Spleen (tissue), 11 donors: ENCODE results near the gene NIPAL3. TPM values are rescaled to one million over a fixed set of nuclear protein-coding genes. Genes with fewer than 3 reads are reported as not detected.

Source experiments
- DNase-seq: peaks from one replicate; pipeline ENCODE4 v3.0.0-alpha.2; 2020
- H3K27ac ChIP-seq, 8 donors: fragments of 200-600 bp; sonication (generic) in 7 of 8; 1 replicate in 4 of 8; 2 replicates in 4 of 8; pipeline versions ENCODE4 v1.5.0 to v1.8.0; 2016 to 2021; ENCODE audit warnings: inconsistent platforms in 4 of 8, mild to moderate bottlenecking in 4 of 8, moderate library complexity in 1 of 8
- H3K27me3 ChIP-seq, 7 donors: fragments of 200-600 bp; sonication (generic) in 6 of 7; replicated peaks in 1 of 7; 1 replicate in 4 of 7; 2 replicates in 3 of 7; pipeline versions ENCODE4 v1.5.0 to v1.8.0; 2016 to 2021; ENCODE audit warnings: inconsistent platforms in 3 of 7, mild to moderate bottlenecking in 1 of 7
- H3K36me3 ChIP-seq, 6 donors: fragments of 200-600 bp; sonication (generic) in 5 of 6; 1 replicate in 4 of 6; 2 replicates in 2 of 6; pipeline versions ENCODE4 v1.5.0 to v1.8.0; 2016 to 2021; ENCODE audit warnings: inconsistent platforms in 2 of 6
- H3K4me1 ChIP-seq, 6 donors: fragments of 200-600 bp; sonication (generic) in 5 of 6; 1 replicate in 3 of 6; 2 replicates in 3 of 6; pipeline versions ENCODE4 v1.5.0 to v1.8.0; 2016 to 2021; ENCODE audit warnings: inconsistent platforms in 3 of 6
- H3K4me3 ChIP-seq, 8 donors: fragments of 200-600 bp; sonication (generic) in 7 of 8; 1 replicate in 4 of 8; 2 replicates in 4 of 8; pipeline versions ENCODE4 v1.5.0 to v1.8.0; 2016 to 2021; ENCODE audit warnings: inconsistent platforms in 4 of 8, mild to moderate bottlenecking in 4 of 8, moderate library complexity in 2 of 8
- H3K9me3 ChIP-seq, 8 donors: fragments of 200-600 bp; sonication (generic) in 7 of 8; 1 replicate in 4 of 8; 2 replicates in 4 of 8; pipeline versions ENCODE4 v1.5.0 to v1.8.0; 2016 to 2021; ENCODE audit warnings: inconsistent platforms in 4 of 8
- CTCF ChIP-seq, 11 experiments: fragments of 200-600 bp in 7 of 11; fragments of 450-650 bp in 4 of 11; sonication (generic) in 4 of 11; IDR thresholded peaks in 8 of 11; conservative IDR thresholded peaks in 3 of 11; 1 replicate in 7 of 11; 2 replicates in 4 of 11; pipeline versions ENCODE4 v1.4.0 to v1.8.0; 2016 to 2021; ENCODE audit warnings: antibody characterized with exemption in 11 of 11, inconsistent platforms in 4 of 11, mild to moderate bottlenecking in 1 of 11
- POLR2A ChIP-seq, 3 donors: fragments of 450-650 bp; IDR thresholded peaks; one replicate each; pipeline ENCODE4 v1.5.1; 2017; ENCODE audit warnings: antibody characterized with exemption in 3 of 3, mild to moderate bottlenecking in 1 of 3
- POLR2AphosphoS5 ChIP-seq, 3 donors: sonication (generic); formaldehyde crosslinking; IDR thresholded peaks; one replicate each; pipeline ENCODE4 v1.5.1; 2017; ENCODE audit warnings: antibody characterized with exemption in 3 of 3
- WGBS, 5 donors: extraction: QIAGEN DNeasy Blood & Tissue Kit in 3 of 5; methylation state at CpG; one replicate each; pipeline versions ENCODE4 v1.1.5 to v1.1.7; 2013 to 2018; 5-methylcytosine and 5-hydroxymethylcytosine counted together
- intact Hi-C: fragments of 100-400 bp; cut with DNase I; formaldehyde crosslinking; loops from one replicate; pipeline ENCODE4 v1.15.0; 2023; ENCODE audit warnings: low total_unique reads
- polyA plus RNA-seq, 3 donors: library from polyadenylated mRNA; stranded (reverse); fragments of 200-250 nt; gene quantifications; one replicate each; pipeline ENCODE4 v1.2.1, GENCODE V29; 2013
- total RNA-seq, 7 donors: library from RNA; depleted of rRNA in 3 of 7; stranded (reverse); fragments of >200 nt in 3 of 7; fragmentation: NEBNext Ultra II Directional in 4 of 7; extraction: Animal tissue kit (Norgen Biotek cat#: 25700) in 4 of 7; gene quantifications; one replicate each; pipeline versions ENCODE4 v1.1.0 to v1.2.1, GENCODE V29; 2016 to 2021
- donor health status: healthy with polysubstance abuse.
- donor health status: DM: no; HTN: no; CAD: no; lungs with moderate emphysema.
- donor health status: DM: no; HTN: no; CAD: no.
- donor health status: Bipolar disorder and iron deficiency.
- donor health status: healthy.
- donor health status: DM: no; HTN: no; CAD: no.
- donor health status: DM: yes; HTN: yes; CAD: no.

NIPAL3 gene
- total and polyA plus RNA-seq, 10 donors, result 5.3 to 49.2 (median 24.7) TPM

GRCh38 chr1:24412408-24412807 lies 3.2 kb upstream of the NIPAL3 start:
- TF ChIP-seq POLR2A (IDR thresholded peaks at IDR 0.05) (no peak), CTCF (IDR thresholded peaks at IDR 0.05 in 8 of 11, conservative IDR thresholded peaks at IDR 0.05 in 3 of 11) (no peak), POLR2AphosphoS5 (IDR thresholded peaks at IDR 0.05) (no peak)
- WGBS, 5 donors, result 69 to 92% (median 85%) methylated on average over 1 of the region's 1 CpG
- Histone ChIP-seq H3K27ac (no peak overlapping the region), H3K9me3 (peaks cover 0 to 10% (median 3%) of the 10 kb centered on the region in 8 donors), H3K4me3 (no peak overlapping the region), H3K27me3 (no peaks in the 10 kb centered on the region), H3K4me1 (peaks cover 10 to 55% (median 38%) of the 10 kb centered on the region in 6 donors), H3K36me3 (no peaks in the 10 kb centered on the region)
- intact Hi-C loops, result no loop called here
- no peak for DNase-seq

DNA sequence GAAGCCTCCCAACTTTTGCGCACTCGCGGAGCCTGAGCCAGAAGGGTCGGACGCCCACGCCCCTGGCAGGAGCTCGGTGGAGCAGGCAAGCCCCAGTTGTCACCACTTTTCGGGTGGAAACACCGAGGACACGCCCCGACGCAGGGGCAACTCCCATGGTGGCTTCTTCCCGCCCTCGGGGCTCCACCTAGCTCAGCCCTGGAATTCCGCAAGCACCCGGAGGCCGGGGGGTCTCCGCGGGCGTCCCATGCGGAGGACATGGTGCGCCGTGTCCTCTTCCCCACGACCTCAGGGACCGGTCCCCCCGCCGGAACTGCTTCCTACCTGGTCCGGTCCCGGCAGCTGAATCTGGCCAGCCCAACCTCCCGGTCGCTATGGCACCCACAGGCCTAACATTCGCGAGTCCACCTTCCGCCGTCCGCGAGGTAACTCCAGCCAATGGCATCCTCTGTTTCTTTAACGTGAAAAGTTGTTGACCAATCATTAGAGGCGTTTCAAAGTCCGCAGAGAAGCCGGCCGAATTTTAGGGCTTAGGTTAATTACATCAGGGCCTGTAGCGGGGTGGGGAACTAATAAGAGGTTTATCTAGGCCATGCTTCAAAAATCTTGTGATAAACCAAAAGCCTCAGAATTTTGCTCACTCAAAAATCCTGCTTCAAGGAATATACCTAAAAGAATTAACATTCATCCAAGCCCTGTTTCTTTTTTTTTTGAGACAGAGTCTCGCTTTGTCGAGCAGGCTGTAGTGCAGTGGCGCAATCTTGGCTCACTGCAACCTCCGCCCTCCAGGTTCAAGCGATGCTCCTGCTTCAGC lies 2.0 kb upstream of the NIPAL3 start, which contains the start of gene STPG1:
TSS of gene STPG1 (minus strand) at position 433 of the 814 bp plus-strand sequence. CDS start 12,394 bp downstream, outside the sequence.
- TF ChIP-seq POLR2A (IDR thresholded peaks at IDR 0.05) (no peak), CTCF (IDR thresholded peaks at IDR 0.05 in 8 of 11, conservative IDR thresholded peaks at IDR 0.05 in 3 of 11) (peak in 1 of 11 experiments; percentile 19), POLR2AphosphoS5 (IDR thresholded peaks at IDR 0.05) (peak in 2 of 3 donors; percentile 71)
- intact Hi-C loops, result no loop called here
- no peaks in the 10 kb centered on the region for H3K27me3 ChIP-seq
- H3K4me3 ChIP-seq, result peak within 1 kb of the TSS; percentile 57 to 87 (median 72)
- H3K4me1 ChIP-seq, result peaks cover 10 to 66% (median 42%) of the 10 kb centered on the region in 6 donors
- H3K9me3 ChIP-seq, result peaks cover 0 to under 1% (median 0%) of the 10 kb centered on the region in 8 donors
- peak within 1 kb of the TSS in 7 of 8 donors; percentile 36 to 77 (median 58) for H3K27ac ChIP-seq
- no peaks in the 10 kb centered on the region for H3K36me3 ChIP-seq
- 5 to 9% (median 7%) methylated on average over 34 to 48 of the region's 48 CpGs for WGBS, 5 donors
- peak; percentile 91 for DNase-seq

- H3K4me3 ChIP-seq, result peak overlapping the region in 6 of 8 donors; percentile 59 to 84 (median 82)
- 72 to 75% (median 73%) methylated on average over 22 of the region's 22 CpGs for WGBS, 5 donors
- peak overlapping the region in 4 of 8 donors; percentile 70 to 79 (median 77) for H3K27ac ChIP-seq
- H3K4me1 ChIP-seq, result peaks cover 13 to 79% (median 47%) of the 10 kb centered on the region in 6 donors
- H3K36me3 ChIP-seq, result peaks cover 0 to 8% (median 6%) of the 10 kb centered on the region in 6 donors
- TF ChIP-seq POLR2AphosphoS5 (IDR thresholded peaks at IDR 0.05) (no peak), CTCF (IDR thresholded peaks at IDR 0.05 in 8 of 11, conservative IDR thresholded peaks at IDR 0.05 in 3 of 11) (no peak), POLR2A (IDR thresholded peaks at IDR 0.05) (no peak)
- intact Hi-C loops, result no loop called here
- H3K27me3 ChIP-seq, result no peaks in the 10 kb centered on the region
- DNase-seq, result peak; percentile 76
- no peaks in the 10 kb centered on the region for H3K9me3 ChIP-seq
Observed at GRCh38 chr1:24414775-24415333, 748 bp upstream of the NIPAL3 start.
